Brain pericyte (primary cell): Measurements from ENCODE around the gene KLHL36.
A peak's percentile ranks its signal among the peaks of the same experiment; 100 is the strongest.

ENCODE experiments used
- DNase-seq: peaks from one replicate; pipeline ENCODE4 v3.0.0-alpha.2; 2012; ENCODE audit warnings: low read depth, low spot score

The KLHL36 gene

DNA sequence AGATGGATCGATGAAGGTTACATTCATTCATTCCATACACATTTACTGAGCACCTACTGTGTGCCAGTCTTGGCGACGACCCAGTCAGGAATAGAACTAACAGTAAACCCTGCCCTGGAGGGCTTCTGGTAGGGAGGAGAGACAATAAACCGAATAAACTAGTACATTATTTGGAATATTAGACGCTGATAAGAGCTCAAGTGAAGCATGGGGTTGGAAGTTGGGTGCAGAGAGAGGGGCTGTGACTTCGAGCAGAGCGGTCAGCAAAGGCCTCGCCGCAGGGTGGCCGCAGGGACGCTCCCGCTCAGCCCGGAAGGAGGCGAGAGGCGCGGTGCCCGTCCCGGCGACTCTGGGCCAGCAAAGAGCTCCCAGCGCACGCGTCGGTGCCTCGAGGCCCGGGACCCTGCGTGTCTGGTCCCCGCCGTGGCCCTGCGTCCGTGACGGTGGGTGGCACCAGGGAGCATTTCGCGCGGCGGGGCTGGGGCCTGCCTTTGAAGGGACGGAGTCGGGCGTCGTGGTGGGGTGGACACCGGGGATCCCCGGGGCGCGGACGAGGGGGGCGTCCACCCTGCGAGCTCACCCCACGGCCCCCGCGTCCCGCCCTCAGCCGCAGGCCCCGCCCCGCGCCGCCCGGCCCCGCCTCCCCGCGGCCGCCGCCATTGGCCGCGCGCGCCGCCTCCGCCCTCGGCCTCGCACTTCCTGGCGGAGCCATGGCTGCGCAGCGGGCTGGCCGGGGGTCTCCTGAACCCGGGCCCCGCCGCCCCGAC, at the start of gene KLHL36:
TSS of gene KLHL36 (plus strand) at position 684 of the 767 bp plus-strand sequence. CDS start 2,357 bp downstream, outside the sequence.
- no peak for DNase-seq

DNA sequence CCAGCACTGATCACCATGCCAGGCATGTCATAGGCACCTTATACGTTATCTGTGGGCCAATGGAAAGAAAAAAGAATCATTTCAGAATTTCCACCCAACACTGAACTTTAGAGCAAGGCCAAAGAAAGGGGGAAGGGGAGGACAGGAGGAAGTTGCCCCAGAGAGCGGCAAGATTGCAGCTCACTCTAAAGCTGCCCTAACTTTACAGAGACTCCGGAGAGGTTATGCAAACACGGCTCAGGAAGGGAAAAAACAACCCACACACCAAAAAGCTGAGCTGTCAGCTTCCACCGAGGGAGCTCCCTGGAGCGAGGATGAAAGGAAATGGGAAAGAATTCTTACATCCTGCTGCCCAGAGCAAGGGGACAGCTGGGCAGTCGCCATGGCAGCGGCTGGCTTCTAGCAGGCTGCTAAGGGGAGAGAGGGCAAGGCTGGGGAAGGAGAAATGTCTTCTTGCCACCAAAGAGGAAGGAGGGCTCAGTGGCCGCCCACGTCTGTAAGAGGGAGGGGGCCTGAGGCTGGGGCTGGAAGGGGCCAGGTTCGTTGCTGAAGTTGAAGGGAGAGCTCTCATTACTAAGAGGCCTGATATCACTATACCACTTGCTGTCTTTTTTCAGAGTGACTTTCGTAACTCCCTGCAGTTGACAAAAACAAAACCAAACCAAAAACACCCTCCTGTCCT, 48.6 kb upstream of the KLHL36 start:
- DNase-seq: peak; percentile 87

- DNase-seq: no peak
These were observed 47.7 kb upstream of the KLHL36 start for GRCh38 chr16:84600343-84601229.

- DNase-seq: peak; percentile 82
These were observed 45.0 kb upstream of the KLHL36 start for GRCh38 chr16:84603140-84603816.

GRCh38 chr16:84603940-84604339, 44.4 kb upstream of the KLHL36 start:
- DNase-seq: no peak

DNA sequence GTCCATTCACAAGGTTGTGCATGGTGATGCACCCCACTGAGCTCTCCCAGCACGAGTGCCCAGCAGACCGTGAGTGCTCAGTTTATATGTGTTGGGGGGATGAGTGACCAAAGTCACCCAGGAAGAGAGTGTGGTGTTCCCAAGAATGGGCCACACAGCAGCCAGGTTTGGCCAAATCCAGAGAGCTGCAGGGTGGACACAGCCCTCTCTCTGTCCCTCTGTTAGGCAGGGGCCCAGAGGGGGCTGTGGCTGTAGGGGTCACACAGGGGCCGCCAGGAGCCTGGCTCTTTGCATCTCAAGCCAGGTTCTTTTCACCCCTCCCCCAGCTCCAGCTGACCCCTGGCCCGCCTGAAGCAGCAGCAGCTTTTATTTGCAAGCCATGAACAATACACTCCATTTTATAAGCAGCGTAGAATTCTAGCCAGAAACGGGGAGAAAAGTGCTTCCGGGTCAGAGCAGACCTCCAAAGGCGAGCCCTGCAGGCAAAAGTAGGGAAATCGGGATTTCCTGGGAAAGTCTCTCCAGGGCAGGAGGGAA, 43.8 kb upstream of the KLHL36 start:
- DNase-seq: no peak

GRCh38 chr16:84605339-84605848, 42.9 kb upstream of the KLHL36 start:
- no peak for DNase-seq

DNA sequence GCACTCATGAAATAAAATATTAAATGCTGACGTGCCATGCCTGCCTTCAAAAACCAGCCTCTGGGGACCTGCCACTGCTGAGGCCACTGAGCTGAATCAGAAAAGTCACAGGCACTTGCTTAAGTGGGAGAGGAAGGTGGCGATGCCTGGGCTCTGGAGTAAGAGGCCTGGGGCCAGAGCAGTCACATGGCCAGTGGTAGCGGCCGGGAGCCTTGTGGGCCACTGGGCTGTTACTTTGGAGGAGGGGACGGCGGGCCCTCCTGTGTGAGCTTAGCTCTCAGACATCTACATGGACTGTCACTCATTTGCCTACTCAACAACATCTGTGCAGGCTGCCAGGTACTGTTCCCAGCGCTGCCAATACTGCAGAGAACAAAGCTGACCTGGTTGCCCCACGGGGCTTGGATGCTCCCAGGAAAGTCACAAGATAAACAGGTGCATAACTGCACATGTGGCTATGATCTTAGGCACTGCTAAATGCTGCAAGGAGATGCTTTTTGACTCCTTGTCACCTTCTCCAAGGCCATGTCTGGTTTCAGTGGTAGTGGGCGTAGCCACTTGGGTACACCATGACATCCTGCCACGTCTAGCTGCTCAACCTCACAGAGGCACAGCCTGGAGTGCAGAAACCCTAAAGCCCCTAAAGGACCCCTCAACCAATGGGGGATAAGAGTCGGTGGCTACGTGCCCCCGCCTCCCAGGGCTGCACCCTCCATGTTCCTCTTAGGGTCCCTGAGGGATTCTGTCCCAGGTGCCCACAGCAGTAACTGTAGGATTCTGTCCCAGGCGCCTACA, 42.0 kb upstream of the KLHL36 start:
- DNase-seq: no peak

DNA sequence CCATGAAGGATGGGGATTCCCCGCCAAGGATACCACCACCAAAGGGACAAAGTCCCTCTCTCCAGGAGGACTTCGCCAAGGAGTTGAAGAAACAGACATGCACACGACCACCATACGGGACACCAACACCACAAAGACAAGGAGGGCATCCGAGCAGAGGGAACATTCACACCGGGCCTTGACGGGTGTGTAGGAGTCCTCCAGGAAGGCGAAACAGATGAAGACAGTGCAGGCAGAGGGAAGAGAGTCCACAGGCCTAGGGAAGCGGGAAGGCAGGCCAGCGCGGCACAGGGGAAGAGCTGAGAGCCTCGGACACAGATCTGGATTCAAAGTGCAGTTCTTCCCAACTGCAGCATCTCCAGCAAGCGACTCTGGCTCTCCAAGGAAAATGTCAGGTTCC, 41.2 kb upstream of the KLHL36 start:
- no peak for DNase-seq

- DNase-seq: no peak
These were observed 40.6 kb upstream of the KLHL36 start for GRCh38 chr16:84607694-84608093.

GRCh38 chr16:84608282-84608681, 40.0 kb upstream of the KLHL36 start:
- DNase-seq: no peak

DNA sequence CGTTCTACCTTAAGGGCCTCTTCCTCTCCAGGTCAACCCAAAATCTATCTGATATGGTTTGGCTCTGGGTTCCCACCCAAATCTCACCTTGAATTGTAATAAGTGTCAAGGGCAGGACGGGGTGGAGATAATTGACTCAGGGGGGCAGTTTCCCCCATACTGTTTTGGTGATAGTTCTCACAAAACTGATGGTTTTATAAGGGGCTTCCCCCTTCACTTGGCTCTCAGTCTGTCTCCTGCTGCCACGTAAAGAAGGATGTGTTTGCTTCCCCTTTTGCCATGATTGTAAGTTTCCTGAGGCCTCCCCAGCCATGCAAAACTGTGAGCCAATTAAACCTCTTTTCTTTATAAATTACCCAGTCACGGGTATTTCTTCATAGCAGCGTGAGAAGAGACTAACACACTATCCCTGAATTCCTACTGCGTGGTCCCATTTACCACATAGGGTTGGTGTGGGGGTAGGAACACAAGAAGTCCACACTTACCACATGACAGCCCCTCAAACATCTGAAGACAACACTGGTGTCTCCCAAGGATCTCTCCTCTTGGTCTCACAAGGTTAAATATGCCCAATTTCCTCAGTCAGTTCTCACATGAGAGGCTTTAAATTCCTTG, 38.6 kb upstream of the KLHL36 start:
- DNase-seq: no peak

DNA sequence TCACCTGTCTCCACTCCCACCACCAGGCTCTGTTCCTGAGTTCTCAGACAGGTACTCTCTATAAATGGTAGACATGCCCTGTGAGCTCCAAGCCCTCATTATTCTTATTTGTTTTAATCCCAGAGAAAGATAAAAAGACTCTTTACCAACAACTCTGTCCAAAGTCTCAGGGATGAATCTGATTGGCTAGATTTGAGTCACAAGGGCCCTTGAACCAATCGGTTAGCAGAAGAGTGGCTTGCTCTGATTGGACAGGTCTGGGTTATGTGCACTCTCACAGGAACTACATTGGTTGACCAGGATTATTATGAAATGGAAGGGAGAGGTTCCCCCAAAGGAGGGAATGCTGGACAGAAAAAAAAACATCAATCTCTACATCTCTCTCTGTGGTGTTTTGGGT, 37.9 kb upstream of the KLHL36 start:
- DNase-seq: no peak

GRCh38 chr16:84611041-84611440, 37.3 kb upstream of the KLHL36 start:
- no peak for DNase-seq

GRCh38 chr16:84612686-84613085, 35.6 kb upstream of the KLHL36 start:
- no peak for DNase-seq

- DNase-seq: no peak
These were observed 34.8 kb upstream of the KLHL36 start for GRCh38 chr16:84613408-84614072.

- no peak for DNase-seq
These were observed 34.2 kb upstream of the KLHL36 start for GRCh38 chr16:84614073-84614459.

DNA sequence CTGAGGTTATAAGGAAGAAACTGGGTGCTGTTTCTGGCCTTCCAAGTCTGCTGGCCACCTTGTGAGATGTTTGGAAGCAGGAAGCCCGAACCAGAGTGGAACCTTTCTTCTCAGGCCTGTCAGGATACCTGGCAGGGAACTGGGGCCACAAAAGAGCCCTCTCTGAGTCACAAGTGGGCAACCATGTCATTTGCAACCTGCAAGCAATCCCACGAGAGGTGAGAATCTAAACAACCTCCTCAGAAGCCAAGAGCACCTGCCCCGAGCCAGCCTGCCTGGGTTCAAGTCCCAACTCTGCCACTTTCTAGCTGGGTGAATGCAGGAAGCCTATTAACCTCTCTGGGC, 33.7 kb upstream of the KLHL36 start:
- no peak for DNase-seq
